GM12801 (cell line): ENCODE measurements around the gene COL20A1.

Experiments used
- TF ChIP-seq, protein P1 (sequence below): IDR thresholded peaks from one replicate; pipeline ENCODE4 v1.5.1; 2011; ENCODE audit warnings: control low read depth; ENCODE audit not compliant: insufficient read length; ENCODE audit errors: extremely low read depth

Gene COL20A1

DNA sequence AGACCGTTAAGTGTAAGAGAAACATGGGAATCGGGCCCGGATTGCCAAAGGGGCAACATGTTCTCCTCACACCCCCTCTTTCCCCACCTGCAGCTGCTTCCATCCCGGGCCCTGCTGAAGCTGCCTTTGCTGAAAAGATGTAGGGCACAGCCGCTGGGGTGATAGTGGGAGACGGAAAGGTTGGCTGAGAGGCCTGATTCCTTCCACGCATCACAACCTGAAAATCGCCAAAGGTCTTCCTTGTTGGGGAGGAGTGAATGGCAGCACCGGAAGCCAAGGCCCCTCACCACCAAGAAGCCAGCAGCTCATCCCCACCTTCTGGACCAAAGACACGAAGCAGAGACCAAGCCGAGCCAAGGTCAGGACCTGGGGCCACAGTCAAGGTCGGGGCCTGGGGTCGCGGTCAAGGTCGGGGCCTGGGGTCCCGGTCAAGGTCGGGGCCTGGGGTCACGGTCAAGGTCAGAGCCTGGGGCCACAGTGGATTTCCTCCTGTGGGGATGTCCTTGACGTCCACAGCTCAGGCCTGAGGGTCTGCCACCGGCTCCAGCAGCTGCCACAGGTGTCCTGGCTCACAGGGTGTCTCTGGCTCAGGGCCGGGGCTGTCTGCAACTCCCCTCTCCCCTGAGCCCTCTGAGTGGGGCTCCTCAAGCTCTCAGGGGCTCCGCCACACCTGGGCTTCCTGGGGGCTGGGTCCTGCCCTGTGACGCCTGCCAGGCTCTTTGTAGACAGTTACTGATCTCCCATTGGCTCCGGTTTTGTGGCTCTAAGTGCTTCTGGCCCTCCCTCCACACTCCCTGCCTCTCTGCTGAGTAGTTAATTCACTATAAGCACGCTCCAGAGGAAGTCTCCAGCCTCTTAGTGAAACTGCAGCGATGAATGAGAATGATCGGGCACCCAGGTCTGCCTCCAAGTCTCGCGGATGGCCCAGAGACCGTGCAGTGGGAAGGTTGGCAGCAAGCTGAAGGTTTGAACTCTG lies 73.7 kb downstream of the COL20A1 start:
- TF ChIP-seq, protein P1, sequence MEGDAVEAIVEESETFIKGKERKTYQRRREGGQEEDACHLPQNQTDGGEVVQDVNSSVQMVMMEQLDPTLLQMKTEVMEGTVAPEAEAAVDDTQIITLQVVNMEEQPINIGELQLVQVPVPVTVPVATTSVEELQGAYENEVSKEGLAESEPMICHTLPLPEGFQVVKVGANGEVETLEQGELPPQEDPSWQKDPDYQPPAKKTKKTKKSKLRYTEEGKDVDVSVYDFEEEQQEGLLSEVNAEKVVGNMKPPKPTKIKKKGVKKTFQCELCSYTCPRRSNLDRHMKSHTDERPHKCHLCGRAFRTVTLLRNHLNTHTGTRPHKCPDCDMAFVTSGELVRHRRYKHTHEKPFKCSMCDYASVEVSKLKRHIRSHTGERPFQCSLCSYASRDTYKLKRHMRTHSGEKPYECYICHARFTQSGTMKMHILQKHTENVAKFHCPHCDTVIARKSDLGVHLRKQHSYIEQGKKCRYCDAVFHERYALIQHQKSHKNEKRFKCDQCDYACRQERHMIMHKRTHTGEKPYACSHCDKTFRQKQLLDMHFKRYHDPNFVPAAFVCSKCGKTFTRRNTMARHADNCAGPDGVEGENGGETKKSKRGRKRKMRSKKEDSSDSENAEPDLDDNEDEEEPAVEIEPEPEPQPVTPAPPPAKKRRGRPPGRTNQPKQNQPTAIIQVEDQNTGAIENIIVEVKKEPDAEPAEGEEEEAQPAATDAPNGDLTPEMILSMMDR, result no peak

DNA sequence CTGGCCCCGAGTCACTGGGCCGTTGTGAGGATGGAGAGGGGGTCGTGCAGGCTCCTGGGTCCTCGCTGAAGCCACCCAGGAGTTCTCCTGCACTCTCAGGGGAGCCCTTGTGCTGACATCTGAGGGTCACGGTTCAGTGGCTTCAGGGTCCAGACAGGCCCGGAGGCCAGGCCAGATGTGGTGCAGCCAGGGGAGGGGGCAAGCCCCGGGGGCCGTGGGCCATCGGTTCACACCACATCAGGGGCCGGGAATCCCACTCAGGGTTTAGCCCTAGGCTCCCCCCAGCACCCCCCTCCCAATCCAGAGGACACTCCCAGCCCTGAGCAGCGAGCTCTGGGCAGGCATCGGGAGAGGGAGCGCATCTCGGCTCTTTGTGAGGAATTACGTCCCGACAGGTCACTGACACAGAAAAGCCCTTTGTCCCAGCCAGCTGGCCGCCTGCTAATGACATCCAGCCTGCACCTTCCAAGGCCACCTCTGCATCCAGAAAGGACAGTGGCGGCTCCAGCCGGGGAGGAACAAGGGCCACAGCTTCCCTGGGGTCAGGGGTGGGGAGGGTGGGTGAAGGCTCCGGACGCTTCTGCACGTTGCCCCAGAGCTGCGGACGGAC lies 74.6 kb downstream of the COL20A1 start:
- TF ChIP-seq, protein P1, result no peak

DNA sequence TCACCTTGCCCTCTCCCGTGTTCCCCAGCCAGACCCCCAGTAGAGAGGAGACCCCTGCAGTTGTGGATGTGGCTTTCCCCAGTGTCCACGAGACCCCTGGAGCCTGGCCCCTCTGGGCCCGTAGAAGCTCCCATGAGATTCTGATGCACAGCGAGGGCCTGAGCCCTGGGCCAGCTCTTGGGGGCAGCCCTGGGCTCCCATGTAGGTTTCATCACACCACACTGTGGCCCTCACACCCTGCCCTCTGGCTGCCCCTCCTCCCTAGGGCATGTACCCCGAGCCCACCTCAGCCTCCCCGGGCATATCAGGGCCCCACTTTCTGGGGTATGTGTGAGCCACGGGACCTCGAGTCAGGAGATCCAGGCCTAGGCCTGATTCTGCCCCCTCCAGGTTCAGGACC lies 75.2 kb downstream of the COL20A1 start:
- TF ChIP-seq, protein P1, result no peak

DNA sequence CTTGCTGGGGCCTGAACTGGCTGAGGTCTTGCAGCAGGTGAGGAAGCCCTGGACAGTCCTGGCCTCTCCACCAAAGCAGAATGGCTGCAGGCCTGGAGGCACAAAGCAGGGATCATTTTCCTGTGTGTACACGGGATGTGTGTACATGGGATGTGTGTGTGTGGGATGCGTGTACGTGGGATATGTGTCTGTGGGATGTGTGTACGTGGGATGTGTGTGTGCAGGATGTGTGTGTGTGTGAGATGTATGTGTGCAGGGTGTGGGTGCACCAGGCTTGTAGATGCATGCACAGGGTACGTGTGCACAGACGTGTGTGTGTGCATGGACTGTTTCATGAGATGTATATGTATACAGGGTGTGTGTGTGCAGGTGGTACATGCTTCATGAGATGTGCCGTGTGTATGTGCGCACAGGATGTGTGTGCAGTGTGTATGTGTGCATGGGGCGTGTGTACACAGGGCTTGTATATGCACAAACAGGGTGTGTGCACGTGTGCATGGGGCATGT lies 76.1 kb downstream of the COL20A1 start:
- TF ChIP-seq, protein P1, result no peak

DNA sequence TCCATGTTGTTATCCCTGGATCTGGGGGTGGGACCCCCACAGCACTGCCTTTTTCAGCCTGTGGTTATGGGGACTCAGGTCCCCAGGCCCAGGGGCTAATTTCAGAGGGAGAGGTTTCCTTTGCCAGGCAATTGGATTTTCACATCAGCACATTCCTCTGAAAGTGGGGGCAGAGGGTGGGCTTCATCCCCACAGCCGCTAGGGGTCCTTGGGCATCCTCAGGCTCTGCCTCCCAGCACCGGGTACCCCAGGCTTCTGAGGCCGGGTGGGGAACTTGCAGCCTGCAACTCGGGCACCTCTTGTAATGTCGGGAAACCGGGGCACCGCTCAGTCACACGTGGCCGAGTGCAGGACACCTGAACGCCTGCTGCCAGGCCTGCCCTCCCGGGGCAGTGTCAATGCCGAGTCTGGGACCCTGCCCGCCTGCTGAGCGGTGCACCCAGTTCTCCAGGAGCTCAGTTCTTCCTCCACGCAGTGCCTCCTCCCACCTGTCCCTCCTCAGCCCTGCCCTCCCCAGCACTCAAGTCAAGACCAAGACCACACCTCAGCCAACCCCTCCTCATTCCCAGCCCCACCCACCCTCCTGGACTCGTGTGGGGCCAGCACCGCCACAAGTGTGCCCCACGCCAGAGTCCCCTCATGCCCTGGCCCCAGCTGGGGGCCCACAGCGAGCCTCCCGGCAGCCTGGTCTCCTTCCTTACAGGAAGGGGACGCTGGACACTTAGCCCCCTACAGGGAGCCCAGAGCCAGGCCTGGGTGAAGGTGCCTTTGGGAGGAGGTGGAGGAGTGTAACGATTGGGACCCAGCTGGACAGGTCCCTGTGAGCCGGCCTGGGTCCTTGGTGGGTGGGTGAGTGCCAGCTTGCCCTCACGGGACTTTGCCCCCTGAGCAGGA lies 77.0 kb downstream of the COL20A1 start:
- TF ChIP-seq, protein P1, result no peak

DNA sequence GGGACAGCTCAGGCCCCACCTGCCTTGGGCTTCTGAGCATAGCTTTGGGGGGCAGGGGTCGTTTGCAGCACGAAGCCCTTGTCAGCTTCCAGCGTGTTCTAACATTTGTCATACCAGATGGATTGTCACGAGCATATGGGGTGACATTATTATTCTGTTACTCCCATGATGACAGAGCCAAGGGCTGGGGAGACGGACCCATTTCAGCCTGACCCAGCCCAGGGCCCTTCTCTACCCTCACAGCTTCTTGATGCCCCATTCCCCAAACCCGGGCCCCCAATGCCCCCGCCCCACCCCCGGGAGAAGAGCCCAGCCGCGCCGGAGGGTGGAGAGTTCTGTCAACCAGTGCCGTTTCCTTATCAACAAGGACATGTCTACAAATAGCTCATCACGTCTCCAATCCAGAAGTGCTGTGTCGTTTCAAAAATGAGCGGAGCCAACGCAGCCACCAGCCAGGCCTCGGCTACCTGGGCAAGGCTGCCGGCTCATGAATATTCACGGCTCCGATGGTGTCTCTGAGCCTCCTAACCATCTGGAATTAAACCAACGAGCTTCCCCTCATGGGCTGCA lies 77.7 kb downstream of the COL20A1 start:
- TF ChIP-seq, protein P1, result no peak
